Activated CD4-positive, alpha-beta T cell treated with anti-CD3 and anti-CD28 coated beads, Interleukin-2, amount 10 ng/mL, durations not matched to agents 7 days and 5 days (primary cell): ENCODE data around the gene SHC4. TPM values are rescaled to one million over a fixed set of nuclear protein-coding genes. Genes with fewer than 3 reads are reported as not detected.
"Not testable (repeated sequence)": the region's sequence is repeated elsewhere in the genome, so short reads cannot be mapped to it uniquely, and the experiment has no call there.

Source experiments
- CTCF ChIA-PET: fragments of 350-600 bp; sonication (Branson Sonifier 250); formaldehyde crosslinking; loops from one replicate; lab custom pipeline; 2021; ENCODE audit warnings: antibody characterized with exemption; lab: Charles Lee
- POLR2A ChIA-PET: fragments of 350-600 bp; sonication (Branson Sonifier 250); formaldehyde crosslinking; loops from one replicate; lab custom pipeline; 2021; ENCODE audit warnings: antibody characterized with exemption; lab: Charles Lee
- DNase-seq: peaks from one replicate; pipeline ENCODE4 v3.0.0-alpha.2; 2020
- H3K27ac Mint-ChIP-seq: one replicate; pipeline ENCODE4 v1.8.0; 2021; ENCODE audit warnings: mild to moderate bottlenecking, moderate library complexity, mixed read lengths
- H3K27me3 Mint-ChIP-seq: one replicate; pipeline ENCODE4 v1.8.0; 2021; ENCODE audit warnings: mixed read lengths
- H3K36me3 Mint-ChIP-seq: one replicate; pipeline ENCODE4 v1.8.0; 2021; ENCODE audit warnings: low read depth, mixed read lengths
- H3K4me1 Mint-ChIP-seq: one replicate; pipeline ENCODE4 v1.8.0; 2021; ENCODE audit warnings: mixed read lengths
- H3K4me3 Mint-ChIP-seq: one replicate; pipeline ENCODE4 v1.8.0; 2021; ENCODE audit warnings: mild to moderate bottlenecking, moderate library complexity, mixed read lengths
- H3K9me3 Mint-ChIP-seq: one replicate; pipeline ENCODE4 v1.8.0; 2021; ENCODE audit warnings: mixed read lengths
- total RNA-seq, 2 experiments: library from RNA; stranded (reverse); gene quantifications; one replicate each; pipeline ENCODE4 v1.2.3, GENCODE V29; 2021

The SHC4 gene
- total RNA-seq, 2 experiments from 2014 or later = 0.30 to 0.46 TPM

DNA sequence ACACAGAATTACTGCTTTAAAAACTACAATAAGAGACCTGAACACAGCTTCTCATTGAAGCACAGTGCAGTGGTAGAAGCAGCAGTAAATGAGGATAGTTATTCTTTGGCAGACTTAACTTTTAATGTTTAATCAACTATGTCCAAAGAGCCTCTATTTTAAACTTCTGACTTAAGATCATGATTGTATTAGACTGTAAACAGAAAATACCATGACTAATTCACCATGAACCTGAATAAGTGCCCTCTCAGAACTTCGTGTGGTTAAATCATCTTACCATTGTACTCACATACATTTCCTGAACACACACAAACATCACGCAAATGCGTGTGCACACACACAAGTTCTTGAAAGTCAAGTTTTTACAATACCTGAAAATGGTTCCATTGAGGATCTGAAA is 166.8 kb downstream of the SHC4 start:
- ChIA-PET POLR2A (no interaction called here), CTCF (no interaction called here)
- Mint-ChIP-seq H3K4me3 (peak overlapping the region; percentile 36), H3K36me3 (peaks cover 53% of the 10 kb centered on the region), H3K4me1 (peaks cover 47% of the 10 kb centered on the region), H3K27ac (peak overlapping the region; percentile 83), H3K9me3 (no peaks in the 10 kb centered on the region), H3K27me3 (no peaks in the 10 kb centered on the region)
- no peak for DNase-seq

DNA sequence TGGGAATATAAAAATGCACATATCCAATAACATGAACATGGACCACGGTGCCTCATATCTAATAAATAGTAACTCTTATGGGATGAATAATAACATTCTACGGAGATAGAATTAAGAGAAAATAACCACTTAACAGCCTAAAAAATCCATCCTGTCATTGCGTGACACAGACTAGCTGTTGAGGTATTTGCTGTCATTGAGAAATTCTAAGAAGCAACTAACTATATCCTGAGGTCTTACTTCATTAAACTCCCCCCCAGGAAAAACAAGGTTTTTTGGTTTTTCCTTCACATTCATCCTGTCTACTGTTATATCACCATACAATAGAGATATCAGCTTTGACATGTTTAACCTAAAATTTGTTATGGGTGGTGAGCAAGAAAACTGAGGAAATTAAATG is 167.2 kb downstream of the SHC4 start:
- ChIA-PET POLR2A (no interaction called here), CTCF (no interaction called here)
- Mint-ChIP-seq H3K27ac (peak overlapping the region; percentile 83), H3K27me3 (no peaks in the 10 kb centered on the region), H3K9me3 (no peaks in the 10 kb centered on the region), H3K4me1 (peaks cover 47% of the 10 kb centered on the region), H3K4me3 (peak overlapping the region; percentile 36), H3K36me3 (peaks cover 53% of the 10 kb centered on the region)
- no peak for DNase-seq

DNA sequence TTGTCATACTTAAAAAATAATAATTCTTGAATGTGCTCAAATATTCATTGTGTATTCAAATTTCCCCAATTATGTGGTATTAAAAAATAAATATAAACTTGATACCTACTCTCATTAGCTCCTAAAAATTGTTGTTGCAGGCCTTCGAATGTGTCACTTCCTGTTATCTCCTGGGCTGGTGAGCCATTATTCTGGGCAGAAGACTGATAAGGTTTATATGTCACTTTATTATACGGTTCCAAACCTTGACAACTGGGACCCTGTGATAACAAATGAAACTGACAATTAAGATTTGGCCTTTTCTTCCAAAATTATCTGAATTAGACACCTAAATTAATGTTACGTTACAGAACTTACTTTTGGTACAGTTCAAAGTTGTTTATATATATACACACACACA is 167.8 kb downstream of the SHC4 start:
- CTCF ChIA-PET = no interaction called here
- no peak for DNase-seq
- Mint-ChIP-seq H3K36me3 (peaks cover 48% of the 10 kb centered on the region), H3K27ac (no peak overlapping the region), H3K9me3 (no peaks in the 10 kb centered on the region), H3K4me3 (no peak overlapping the region), H3K4me1 (peaks cover 42% of the 10 kb centered on the region), H3K27me3 (no peaks in the 10 kb centered on the region)
- POLR2A ChIA-PET = no interaction called here

DNA sequence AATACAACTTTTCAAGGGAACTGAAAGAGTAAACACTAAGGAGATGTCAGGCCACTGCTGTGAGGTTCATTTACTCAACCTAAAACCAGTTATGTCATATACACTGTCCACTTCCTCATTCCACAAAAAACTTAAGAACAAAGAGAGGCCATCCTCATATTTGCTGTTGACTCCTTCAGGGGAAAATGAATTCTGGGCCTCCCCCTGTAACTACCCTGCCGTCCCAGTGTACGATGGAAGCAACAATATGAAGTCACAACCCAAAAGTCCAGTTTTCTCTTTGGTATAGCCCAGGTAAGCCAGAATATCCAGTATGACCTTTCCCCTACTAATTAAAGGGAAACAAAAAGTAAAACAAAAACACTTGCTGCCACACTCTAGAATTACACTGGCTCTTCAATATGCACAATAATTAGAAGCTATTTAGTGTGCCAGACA is 169.0 kb downstream of the SHC4 start:
- Mint-ChIP-seq H3K4me1 (peaks cover 36% of the 10 kb centered on the region), H3K36me3 (peaks cover 53% of the 10 kb centered on the region)
- POLR2A ChIA-PET = no interaction called here

DNA sequence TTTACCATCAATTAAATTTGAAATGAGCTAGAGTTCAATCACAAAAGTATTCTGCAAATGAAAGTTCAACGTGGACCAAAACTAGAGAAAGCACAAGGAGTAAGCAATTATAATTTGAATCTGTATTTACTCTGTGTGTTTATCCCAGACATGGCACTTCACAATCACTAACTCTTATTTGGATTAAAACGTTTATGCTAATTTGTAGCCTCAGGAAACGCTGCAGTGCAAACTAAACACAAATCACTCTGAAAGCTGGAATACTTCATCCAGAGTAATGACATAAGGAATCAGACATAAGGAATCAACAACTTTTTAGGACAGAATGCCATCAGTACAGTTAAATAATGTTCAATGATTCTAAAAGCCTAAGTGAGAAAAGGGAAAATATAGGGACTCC is 171.3 kb downstream of the SHC4 start:
- no peak for DNase-seq
- ChIA-PET CTCF (no interaction called here), POLR2A (no interaction called here)
- no peaks in the 10 kb centered on the region for H3K27me3 Mint-ChIP-seq
- H3K4me3 Mint-ChIP-seq = no peak overlapping the region
- peaks cover 57% of the 10 kb centered on the region for H3K36me3 Mint-ChIP-seq
- H3K4me1 Mint-ChIP-seq = peaks cover 22% of the 10 kb centered on the region
- no peaks in the 10 kb centered on the region for H3K9me3 Mint-ChIP-seq
- no peak overlapping the region for H3K27ac Mint-ChIP-seq

More for the DNA sequence above, 169.0 kb downstream of the SHC4 start:
- Mint-ChIP-seq H3K4me3 (no peak overlapping the region), H3K27me3 (no peaks in the 10 kb centered on the region), H3K27ac (peak overlapping the region; percentile 79), H3K9me3 (no peaks in the 10 kb centered on the region)
- CTCF ChIA-PET = no interaction called here
- no peak for DNase-seq

DNA sequence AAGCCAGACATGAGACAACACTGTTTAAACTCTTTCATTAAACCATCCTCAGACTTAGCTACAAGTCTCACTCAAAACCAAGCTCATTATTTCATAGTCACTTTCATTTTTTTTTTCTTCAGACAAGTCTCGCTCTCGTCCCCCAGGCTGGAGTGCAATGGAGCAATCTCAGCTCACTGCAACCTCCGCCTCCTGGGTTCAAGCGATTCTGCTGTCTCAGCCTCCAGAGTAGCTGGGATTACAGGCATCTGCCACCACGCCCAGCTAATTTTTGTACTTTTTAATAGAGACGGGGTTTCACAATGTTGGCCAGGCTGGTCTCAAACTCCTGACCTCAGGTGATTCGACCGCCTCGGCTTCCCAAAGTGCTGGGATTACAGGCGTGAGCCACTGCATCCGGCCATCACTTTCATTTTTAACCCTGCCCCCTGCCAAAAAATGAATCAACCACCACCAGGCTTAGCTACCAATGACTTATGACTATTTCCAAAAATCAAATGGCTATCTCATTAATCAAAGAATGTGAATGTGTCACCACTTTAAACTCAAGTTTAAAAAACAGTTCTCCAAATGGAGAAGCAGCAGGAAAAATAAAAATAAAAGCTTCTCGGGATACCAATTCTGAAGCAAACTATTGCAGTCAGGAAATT is 173.1 kb downstream of the SHC4 start:
- H3K4me1 Mint-ChIP-seq, H3K4me3 Mint-ChIP-seq, H3K9me3 Mint-ChIP-seq, H3K27me3 Mint-ChIP-seq, POLR2A ChIA-PET, H3K27ac Mint-ChIP-seq, DNase-seq: not testable (repeated sequence)
- H3K36me3 Mint-ChIP-seq = peaks cover 47% of the 10 kb centered on the region
- CTCF ChIA-PET = interaction anchor here (0.6 kb wide), 1 partner anchor 438 kb away, joined by 3 read pairs; no protein-coding TSS in a partner anchor

DNA sequence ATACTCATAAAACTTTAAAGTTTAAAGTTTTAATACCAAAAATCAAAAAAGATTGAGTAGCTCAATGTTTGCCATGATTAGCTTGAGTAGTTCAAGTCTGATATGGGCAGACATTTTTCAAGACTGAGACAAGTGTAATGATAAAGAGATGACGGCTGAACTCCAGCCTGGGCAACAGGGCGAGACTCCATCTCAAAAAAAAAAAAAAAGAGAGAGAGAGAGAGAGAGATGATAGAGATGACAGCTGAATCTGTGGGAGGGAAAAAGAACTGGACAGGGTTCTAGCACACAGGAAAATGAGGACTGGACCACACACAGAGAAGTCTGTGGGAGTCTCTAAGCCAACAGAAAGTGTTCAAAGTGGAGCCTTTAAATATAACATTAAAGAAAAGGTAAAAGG is 178.0 kb downstream of the SHC4 start:
- POLR2A ChIA-PET = interaction anchor here (0.6 kb wide), 1 partner anchor 414 kb away, joined by 4 read pairs; no protein-coding TSS in a partner anchor

DNA sequence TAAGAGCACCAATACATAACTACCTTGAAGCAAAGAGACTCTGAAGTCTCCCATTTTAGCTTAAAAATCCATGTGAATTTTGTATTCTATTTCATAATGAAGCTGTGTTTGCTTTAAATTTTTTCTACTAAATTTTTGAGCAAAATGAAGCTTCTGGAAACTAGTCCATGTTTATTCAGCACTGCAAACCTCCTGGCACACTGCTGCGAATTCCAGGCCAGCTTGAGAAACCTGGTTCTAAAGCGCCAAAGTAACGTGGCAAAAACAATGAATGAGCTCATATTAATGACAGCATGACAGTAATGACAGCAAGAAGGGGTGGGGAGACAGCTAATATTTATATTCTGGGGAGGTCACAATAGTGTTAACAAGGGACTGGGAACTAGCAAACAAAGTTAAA is 178.5 kb downstream of the SHC4 start:
- Mint-ChIP-seq H3K9me3 (no peaks in the 10 kb centered on the region), H3K27me3 (no peaks in the 10 kb centered on the region), H3K4me1 (peaks cover 7% of the 10 kb centered on the region), H3K27ac (no peak overlapping the region), H3K36me3 (peaks cover 49% of the 10 kb centered on the region), H3K4me3 (no peak overlapping the region)
- POLR2A ChIA-PET = interaction anchor here (0.6 kb wide), 1 partner anchor 413 kb away, joined by 4 read pairs; no protein-coding TSS in a partner anchor
- no peak for DNase-seq
- CTCF ChIA-PET = no interaction called here

More for the DNA sequence above, 178.0 kb downstream of the SHC4 start:
- Mint-ChIP-seq H3K27me3 (no peaks in the 10 kb centered on the region), H3K4me3 (no peak overlapping the region), H3K36me3 (peaks cover 49% of the 10 kb centered on the region), H3K9me3 (no peaks in the 10 kb centered on the region), H3K4me1 (peaks cover 7% of the 10 kb centered on the region), H3K27ac (no peak overlapping the region)
- DNase-seq = no peak
- CTCF ChIA-PET = interaction anchor here (0.6 kb wide), 1 partner anchor 1435 kb away, joined by 4 read pairs; no protein-coding TSS in a partner anchor

DNA sequence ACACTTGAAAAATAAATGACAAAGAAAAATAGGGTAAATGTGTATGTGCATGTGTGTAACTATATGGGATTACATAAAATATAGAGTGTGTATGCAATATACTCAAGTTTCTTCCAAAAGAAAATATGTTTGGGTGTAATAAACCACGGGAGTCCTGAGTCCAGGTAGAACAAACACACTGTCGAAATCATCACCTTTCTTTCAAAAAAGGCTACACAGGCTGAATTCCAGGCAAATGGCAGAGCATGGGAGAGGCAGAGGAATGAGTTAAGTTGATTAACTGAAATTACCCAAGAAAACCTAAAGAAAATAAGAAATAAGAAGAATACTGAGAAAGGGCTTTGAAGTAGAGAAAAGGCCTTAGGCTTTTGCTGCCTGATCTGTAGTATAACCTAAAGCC is 179.0 kb downstream of the SHC4 start:
- Mint-ChIP-seq H3K36me3 (peaks cover 51% of the 10 kb centered on the region), H3K9me3 (no peaks in the 10 kb centered on the region), H3K4me3 (no peak overlapping the region), H3K27ac (no peak overlapping the region), H3K27me3 (no peaks in the 10 kb centered on the region), H3K4me1 (peaks cover 7% of the 10 kb centered on the region)
- POLR2A ChIA-PET = no interaction called here
- DNase-seq = no peak
- CTCF ChIA-PET = no interaction called here

DNA sequence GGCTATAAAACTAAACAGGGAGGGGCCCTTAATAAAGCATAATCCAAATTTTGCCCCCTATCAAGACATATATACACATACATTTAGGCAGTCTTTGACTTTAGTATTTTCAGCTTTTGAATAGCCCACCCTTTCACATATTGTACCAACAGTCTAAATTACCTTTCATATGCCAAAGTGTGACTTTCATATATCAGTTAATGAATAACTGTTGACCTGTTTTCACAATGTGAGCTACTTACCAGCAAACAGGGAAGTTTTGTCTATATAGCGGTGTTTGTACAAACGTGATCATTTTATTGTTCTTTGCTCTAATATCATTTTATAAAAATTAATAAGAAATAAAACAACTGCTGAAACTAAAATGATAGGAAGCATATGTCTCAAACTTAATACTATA is 180.8 kb downstream of the SHC4 start:
- no peaks in the 10 kb centered on the region for H3K9me3 Mint-ChIP-seq
- peaks cover 7% of the 10 kb centered on the region for H3K4me1 Mint-ChIP-seq
- H3K27me3 Mint-ChIP-seq = no peaks in the 10 kb centered on the region
- H3K36me3 Mint-ChIP-seq = peaks cover 48% of the 10 kb centered on the region
- POLR2A ChIA-PET = no interaction called here
- no peak for DNase-seq
- CTCF ChIA-PET = no interaction called here
- H3K27ac Mint-ChIP-seq = no peak overlapping the region
- no peak overlapping the region for H3K4me3 Mint-ChIP-seq

DNA sequence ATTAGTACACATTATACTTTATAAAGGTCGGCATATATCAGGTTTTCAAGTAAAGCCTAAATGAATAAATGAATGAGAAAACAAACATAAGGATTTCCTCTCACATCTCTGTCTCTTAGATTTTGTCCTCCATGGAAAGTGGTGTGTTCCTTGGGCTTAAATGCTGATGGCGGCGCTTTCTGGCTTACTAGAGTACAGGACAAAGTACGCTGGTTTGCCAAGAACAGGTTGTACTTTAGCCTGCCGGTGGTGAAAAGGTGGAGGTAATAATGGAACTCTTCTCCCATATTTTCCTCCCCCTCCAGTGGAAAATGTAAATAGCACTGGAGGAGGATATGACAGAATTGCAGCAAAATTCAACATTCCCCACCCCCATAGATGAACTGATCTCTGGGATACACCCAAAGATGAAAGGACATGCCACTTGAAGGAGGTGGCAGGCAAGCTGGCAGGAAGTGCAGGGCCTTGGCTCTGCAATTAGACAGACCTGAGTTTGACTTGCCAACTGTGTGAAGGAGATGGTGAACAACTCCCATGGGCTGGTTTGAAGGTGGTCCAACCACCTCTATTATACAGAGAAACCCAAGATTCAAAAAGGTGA is 182.1 kb downstream of the SHC4 start:
- ChIA-PET CTCF (no interaction called here), POLR2A (no interaction called here)
- peaks cover 7% of the 10 kb centered on the region for H3K4me1 Mint-ChIP-seq
- no peaks in the 10 kb centered on the region for H3K9me3 Mint-ChIP-seq
- peaks cover 45% of the 10 kb centered on the region for H3K36me3 Mint-ChIP-seq
- H3K27ac Mint-ChIP-seq = no peak overlapping the region
- H3K27me3 Mint-ChIP-seq = no peaks in the 10 kb centered on the region
- DNase-seq = no peak
- H3K4me3 Mint-ChIP-seq = no peak overlapping the region

DNA sequence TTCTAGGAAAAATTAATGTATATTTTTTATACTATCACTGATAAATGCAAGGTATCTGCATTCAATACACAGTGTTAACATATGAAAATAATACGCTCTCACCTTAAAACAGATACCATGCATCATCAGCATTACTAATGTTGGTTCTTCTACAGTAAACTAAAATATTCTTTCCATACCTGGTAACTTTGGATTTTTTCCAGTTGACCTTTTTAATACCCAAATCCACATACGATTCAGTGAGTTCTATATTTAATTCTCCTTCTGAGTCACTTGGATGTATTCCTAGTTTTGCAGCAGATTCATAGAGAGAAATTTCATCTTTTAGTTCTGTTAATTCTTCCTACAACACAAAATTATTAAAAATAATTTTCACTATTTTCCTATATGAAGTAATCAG is 182.7 kb downstream of the SHC4 start:
- ChIA-PET CTCF (no interaction called here), POLR2A (no interaction called here)
- H3K4me1 Mint-ChIP-seq = peaks cover 7% of the 10 kb centered on the region
- H3K4me3 Mint-ChIP-seq = no peak overlapping the region
- H3K36me3 Mint-ChIP-seq = peaks cover 43% of the 10 kb centered on the region
- H3K9me3 Mint-ChIP-seq = no peaks in the 10 kb centered on the region
- H3K27ac Mint-ChIP-seq = no peak overlapping the region
- H3K27me3 Mint-ChIP-seq = no peaks in the 10 kb centered on the region
- DNase-seq = no peak

DNA sequence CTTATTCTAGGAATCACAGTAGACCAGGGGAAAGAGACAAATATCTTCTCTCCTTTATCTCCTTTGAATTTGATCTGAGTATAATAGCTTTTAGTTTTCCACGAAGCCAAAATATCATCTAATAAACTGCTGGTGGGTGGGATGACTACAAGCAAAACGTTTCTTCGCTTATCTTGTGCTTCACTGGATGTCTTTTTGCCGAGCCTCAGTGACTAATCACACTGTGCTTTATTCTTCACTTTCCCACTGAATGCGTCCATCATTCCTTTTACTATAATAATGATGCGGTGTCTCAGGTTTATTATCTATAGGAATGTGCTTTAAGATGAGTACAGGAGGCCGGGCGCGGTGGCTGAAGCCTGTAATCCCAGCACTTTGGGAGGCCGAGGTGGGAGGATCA is 185.4 kb downstream of the SHC4 start:
- CTCF ChIA-PET = no interaction called here
- DNase-seq = no peak
- Mint-ChIP-seq H3K4me1 (peaks cover 10% of the 10 kb centered on the region), H3K36me3 (peaks cover 56% of the 10 kb centered on the region), H3K27ac (no peak overlapping the region), H3K9me3 (peaks cover 9% of the 10 kb centered on the region), H3K4me3 (no peak overlapping the region), H3K27me3 (no peaks in the 10 kb centered on the region)
- POLR2A ChIA-PET = no interaction called here
